DOHH2 (cell line): ENCODE results near the gene EDARADD.

ENCODE experiments used
- CTCF ChIP-seq: fragments of 200-600 bp; sonication (generic); IDR thresholded peaks from one replicate; pipeline ENCODE4 v1.5.1; 2014; ENCODE audit warnings: antibody characterized with exemption, mild to moderate bottlenecking, low read depth, low read length; ENCODE audit not compliant: poor library complexity, severe bottlenecking
- EZH2phosphoT487 ChIP-seq: fragments of 200-600 bp; sonication (generic); IDR thresholded peaks from 2 replicates; pipeline ENCODE4 v1.6.1; 2017; ENCODE audit warnings: borderline replicate concordance, mild to moderate bottlenecking, antibody characterized with exemption, low read length, moderate library complexity, mixed read lengths

- no peak for TF ChIP-seq CTCF
- no peak for TF ChIP-seq EZH2phosphoT487
These were observed 32.0 kb upstream of the EDARADD start for GRCh38 chr1:236361909-236362590.
